ENCODE measurements around the gene PIGT. TPM values are rescaled to one million over a fixed set of nuclear protein-coding genes. Genes with fewer than 3 reads are reported as not detected.
A peak's percentile ranks its signal among the peaks of the same experiment; 100 is the strongest.

Gene PIGT
- polyA plus RNA-seq, 2 of the 4 experiments (the other 2 are of a cell fraction) = 60.3 to 66.2 TPM

- Histone ChIP-seq H3K9me3 (no peaks in the 10 kb centered on the region), H3K27ac (no peak overlapping the region), H3K4me3 (no peak overlapping the region), H3K4me1 (no peaks in the 10 kb centered on the region), H3K4me2 (no peak overlapping the region)
- ATAC-seq (peak; percentile 63 to 67; a peak in 3 of 6 replicates), DNase-seq (ENCODE audit: low read depth in 1 of 2, low spot score in 1 of 2) (peak; percentile 22 to 33), FAIRE-seq (no peak)
- WGBS (ENCODE audit: missing lambda C conversion rate) = 50% methylated on average over 5 of the region's 5 CpGs
- POLR2A ChIA-PET = no interaction called here
- CTCF ChIA-PET = interaction anchor here (0.9 to 3.2 kb wide), 11 partner anchors 10 to 312 kb away, joined by 3 to 17 read pairs (median 5); no protein-coding TSS in a partner anchor
- TF ChIP-seq POLR2AphosphoS2 (conservative IDR thresholded peaks at IDR 0.05; ENCODE audit: low read length) (no peak), HES2 (IDR thresholded peaks at IDR 0.05) (no peak), ZSCAN20 (CRISPR knock-in tag; IDR thresholded peaks at IDR 0.05) (no peak), FOSL2 (IDR thresholded peaks at IDR 0.05) (no peak), FOSL2 (CRISPR knock-in tag; IDR thresholded peaks at IDR 0.05) (no peak), MAFK (IDR thresholded peaks at IDR 0.05; ENCODE audit: partially characterized antibody) (no peak), PBX3 (IDR thresholded peaks at IDR 0.05) (no peak), NR3C1 (IDR thresholded peaks at IDR 0.05) (no peak), USF2 (IDR thresholded peaks at IDR 0.05) (no peak)
These were observed 43.7 kb downstream of the PIGT start for GRCh38 chr20:45459606-45460005.

GRCh38 chr20:45461225-45461624 is 45.3 kb downstream of the PIGT start:
- FAIRE-seq = no peak
- ChIA-PET CTCF (interaction anchor here (1.0 to 7.4 kb wide), 4 partner anchors 9 to 310 kb away, joined by 3 to 33 read pairs (median 10); no protein-coding TSS in a partner anchor), POLR2A (no interaction called here)
- TF ChIP-seq ZSCAN20 (CRISPR knock-in tag; IDR thresholded peaks at IDR 0.05) (no peak), ZNF302 (CRISPR knock-in tag; IDR thresholded peaks at IDR 0.05) (no peak), FOSB (CRISPR knock-in tag; IDR thresholded peaks at IDR 0.05) (no peak), CHD2 (IDR thresholded peaks at IDR 0.05; ENCODE audit: low read length, partially characterized antibody) (no peak), ELK1 (IDR thresholded peaks at IDR 0.05; ENCODE audit: low read depth, low read length) (no peak), BHLHE40 (IDR thresholded peaks at IDR 0.05; ENCODE audit: low read depth, low read length) (no peak), EHMT2 (IDR thresholded peaks at IDR 0.05; ENCODE audit: low read depth) (no peak), JUNB (IDR thresholded peaks at IDR 0.05) (no peak), TFCP2L1 (CRISPR knock-in tag; IDR thresholded peaks at IDR 0.05) (no peak), TP53 (CRISPR knock-in tag; IDR thresholded peaks at IDR 0.05) (no peak), HMGXB4 (CRISPR knock-in tag; IDR thresholded peaks at IDR 0.05; ENCODE audit: borderline replicate concordance) (no peak), PHF8 (IDR thresholded peaks at IDR 0.05; ENCODE audit: borderline replicate concordance, low read depth) (no peak), USF2 (IDR thresholded peaks at IDR 0.05) (no peak), NFE2L2 (conservative IDR thresholded peaks at IDR 0.05; ENCODE audit: low read length) (no peak), RAD21 (conservative IDR thresholded peaks at IDR 0.05 in 1 of 2, IDR thresholded peaks at IDR 0.05 in 1 of 2) (no peak)
- ATAC-seq = no peak
- no peak overlapping the region for H3K27ac ChIP-seq
- no peak overlapping the region for H3K4me2 ChIP-seq
- H3K4me3 ChIP-seq = no peak overlapping the region
- no peak for DNase-seq (ENCODE audit: low read depth in 1 of 2, low spot score in 1 of 2)
- no peaks in the 10 kb centered on the region for H3K4me1 ChIP-seq
- WGBS (ENCODE audit: missing lambda C conversion rate) = 36% methylated on average over 1 of the region's 1 CpG
- no peaks in the 10 kb centered on the region for H3K9me3 ChIP-seq

All from A549 (cell line).